Activated CD4-positive, alpha-beta T cell treated with anti-CD3 and anti-CD28 coated beads, Interleukin-2, amount 10 ng/mL, durations not matched to agents 24 days and 14 days (primary cell): ENCODE measurements around the gene SPATA2L. TPM values are rescaled to one million over a fixed set of nuclear protein-coding genes. Genes with fewer than 3 reads are reported as not detected.
"Not testable (repeated sequence)": the region's sequence is repeated elsewhere in the genome, so short reads cannot be mapped to it uniquely, and the experiment has no call there.

Experiments
- DNase-seq: peaks from one replicate; pipeline ENCODE4 v3.0.0; 2022
- H3K27ac Mint-ChIP-seq: one replicate; pipeline ENCODE4 v1.8.0; 2022; ENCODE audit warnings: mild to moderate bottlenecking, mixed read lengths
- H3K27me3 Mint-ChIP-seq: one replicate; pipeline ENCODE4 v1.8.0; 2022; ENCODE audit warnings: mixed read lengths
- H3K36me3 Mint-ChIP-seq: one replicate; pipeline ENCODE4 v1.8.0; 2022; ENCODE audit warnings: low read depth, mild to moderate bottlenecking, mixed read lengths
- H3K4me1 Mint-ChIP-seq: one replicate; pipeline ENCODE4 v1.8.0; 2021; ENCODE audit warnings: mixed read lengths
- H3K4me3 Mint-ChIP-seq: one replicate; pipeline ENCODE4 v1.8.0; 2022; ENCODE audit warnings: mild to moderate bottlenecking, moderate library complexity, mixed read lengths
- H3K9me3 Mint-ChIP-seq: one replicate; pipeline ENCODE4 v1.8.0; 2021; ENCODE audit warnings: mixed read lengths
- intact Hi-C: fragments of 100-400 bp; cut with micrococcal nuclease; formaldehyde crosslinking; loops from one replicate; pipeline ENCODE4 v1.15.1; 2023
- total RNA-seq: library from RNA; stranded (reverse); gene quantifications from 2 replicates; pipeline ENCODE4 v1.2.3, GENCODE V29; 2022

The SPATA2L gene
- total RNA-seq, 1 donor from 2014 or later, result 12.8 TPM

- intact Hi-C loops, result loop anchor here (10.0 kb wide), 2 partner anchors 56 to 464 kb away; no protein-coding TSS in a partner anchor
- Mint-ChIP-seq H3K27me3 (no peaks in the 10 kb centered on the region), H3K4me1 (peaks cover 5% of the 10 kb centered on the region), H3K36me3 (no peaks in the 10 kb centered on the region), H3K27ac (no peak overlapping the region), H3K9me3 (no peaks in the 10 kb centered on the region), H3K4me3 (no peak overlapping the region)
- no peak for DNase-seq
Observed at GRCh38 chr16:89708481-89708931, 7.0 kb upstream of the SPATA2L start.

DNA sequence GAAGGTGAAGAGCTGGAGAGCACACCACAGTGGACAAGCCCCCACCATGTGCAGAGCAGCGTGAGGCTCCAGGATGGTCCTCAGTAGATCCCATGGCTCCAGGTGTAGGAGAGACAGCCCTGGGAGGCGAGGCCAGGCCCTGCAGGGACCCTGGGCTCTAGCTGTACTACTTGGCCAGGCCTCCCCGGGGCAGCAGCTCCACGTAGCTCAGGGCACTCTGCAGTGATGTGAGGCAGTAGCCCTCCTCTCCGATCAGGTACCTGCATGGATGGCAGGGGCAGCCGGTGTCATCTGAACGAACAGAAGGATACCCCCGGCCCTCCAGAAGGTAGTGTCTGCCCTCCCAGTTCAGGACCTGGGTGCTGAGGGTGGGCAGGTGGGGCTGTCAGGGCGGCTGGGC, 6.2 kb upstream of the SPATA2L start:
- no peaks in the 10 kb centered on the region for H3K36me3 Mint-ChIP-seq
- H3K27me3 Mint-ChIP-seq, result no peaks in the 10 kb centered on the region
- intact Hi-C loops, result loop anchor here (10.0 kb wide), 2 partner anchors 57 to 463 kb away; no protein-coding TSS in a partner anchor
- H3K4me1 Mint-ChIP-seq, result peaks cover 5% of the 10 kb centered on the region
- H3K4me3 Mint-ChIP-seq, result no peak overlapping the region
- DNase-seq, result no peak
- no peak overlapping the region for H3K27ac Mint-ChIP-seq
- H3K9me3 Mint-ChIP-seq, result no peaks in the 10 kb centered on the region

DNA sequence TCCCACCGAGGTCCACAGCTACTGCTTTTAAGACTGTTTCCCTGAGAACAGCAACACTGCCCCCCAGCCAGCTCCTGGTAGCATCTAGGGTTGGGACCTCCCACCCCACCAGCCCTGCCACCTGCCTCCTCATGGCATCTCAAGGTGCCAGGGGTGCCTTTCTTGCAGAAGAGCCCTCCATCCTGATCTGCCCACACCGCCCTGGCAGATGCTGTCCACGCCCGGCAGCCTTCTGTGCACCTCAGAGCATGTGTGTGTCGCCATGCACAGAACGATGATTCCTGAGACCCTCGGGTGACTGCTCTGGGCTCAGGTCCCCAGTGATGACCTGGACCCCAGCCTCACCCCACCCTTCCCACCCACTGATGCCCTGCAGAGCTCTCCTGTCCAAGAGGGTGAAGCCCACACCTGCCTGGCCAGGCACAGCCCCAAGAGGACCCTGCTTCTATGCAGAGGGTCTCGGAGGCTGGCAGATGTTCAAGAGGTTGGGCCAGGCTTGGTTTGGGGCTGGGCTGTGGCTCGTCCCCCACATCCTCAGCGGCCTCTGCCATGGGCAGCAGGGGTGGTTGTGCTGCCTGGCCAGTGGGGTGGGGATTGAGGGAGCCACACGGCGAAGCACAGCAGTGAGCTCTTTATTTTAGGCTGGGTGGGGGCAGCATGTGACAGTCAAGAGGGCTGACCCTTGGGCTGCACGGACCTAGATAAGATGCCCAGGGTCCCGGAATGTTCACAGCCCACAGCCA, 5.2 kb upstream of the SPATA2L start:
- Mint-ChIP-seq H3K4me1 (peaks cover 10% of the 10 kb centered on the region), H3K9me3 (no peaks in the 10 kb centered on the region), H3K27ac (no peak overlapping the region), H3K4me3 (no peak overlapping the region), H3K27me3 (no peaks in the 10 kb centered on the region), H3K36me3 (no peaks in the 10 kb centered on the region)
- intact Hi-C loops, result loop anchor here (1.0 to 10.0 kb wide), 3 partner anchors 58 to 462 kb away; no protein-coding TSS in a partner anchor
- no peak for DNase-seq

- Mint-ChIP-seq H3K36me3 (peaks cover 2% of the 10 kb centered on the region), H3K4me1 (peaks cover 12% of the 10 kb centered on the region), H3K9me3 (no peaks in the 10 kb centered on the region), H3K27me3 (no peaks in the 10 kb centered on the region), H3K27ac (no peak overlapping the region), H3K4me3 (no peak overlapping the region)
- intact Hi-C loops, result loop anchor here (10.0 kb wide), 2 partner anchors 60 to 460 kb away; no protein-coding TSS in a partner anchor
- no peak for DNase-seq
Observed at GRCh38 chr16:89705006-89705405, 3.5 kb upstream of the SPATA2L start.

DNA sequence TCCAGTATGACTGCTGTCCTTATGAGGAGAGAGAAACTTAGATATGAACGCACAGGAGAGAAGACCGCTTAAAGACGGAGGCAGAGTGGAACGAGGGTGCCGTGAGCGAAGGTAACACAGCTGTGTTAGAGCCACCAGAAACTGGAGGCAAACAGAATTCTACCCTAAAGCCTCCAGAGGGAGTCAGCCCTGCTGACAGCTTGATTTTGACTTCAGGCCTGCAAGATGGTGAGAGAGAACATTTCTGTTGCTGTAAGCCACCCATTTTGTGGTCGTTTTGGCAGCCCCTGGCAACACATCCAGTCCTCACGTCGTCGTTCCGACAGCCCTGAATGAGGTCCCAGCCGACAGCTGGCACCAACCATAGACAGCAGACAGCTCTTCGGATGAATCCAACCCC, 2.8 kb upstream of the SPATA2L start:
- intact Hi-C loops, result loop anchor here (5.0 to 10.0 kb wide), 4 partner anchors 61 to 459 kb away; partner anchors contain the start of genes FANCA and TUBB3
- Mint-ChIP-seq H3K4me3 (no peak overlapping the region), H3K36me3 (peaks cover 3% of the 10 kb centered on the region), H3K27ac (no peak overlapping the region), H3K4me1 (peaks cover 14% of the 10 kb centered on the region), H3K9me3 (no peaks in the 10 kb centered on the region), H3K27me3 (no peaks in the 10 kb centered on the region)
- no peak for DNase-seq

DNA sequence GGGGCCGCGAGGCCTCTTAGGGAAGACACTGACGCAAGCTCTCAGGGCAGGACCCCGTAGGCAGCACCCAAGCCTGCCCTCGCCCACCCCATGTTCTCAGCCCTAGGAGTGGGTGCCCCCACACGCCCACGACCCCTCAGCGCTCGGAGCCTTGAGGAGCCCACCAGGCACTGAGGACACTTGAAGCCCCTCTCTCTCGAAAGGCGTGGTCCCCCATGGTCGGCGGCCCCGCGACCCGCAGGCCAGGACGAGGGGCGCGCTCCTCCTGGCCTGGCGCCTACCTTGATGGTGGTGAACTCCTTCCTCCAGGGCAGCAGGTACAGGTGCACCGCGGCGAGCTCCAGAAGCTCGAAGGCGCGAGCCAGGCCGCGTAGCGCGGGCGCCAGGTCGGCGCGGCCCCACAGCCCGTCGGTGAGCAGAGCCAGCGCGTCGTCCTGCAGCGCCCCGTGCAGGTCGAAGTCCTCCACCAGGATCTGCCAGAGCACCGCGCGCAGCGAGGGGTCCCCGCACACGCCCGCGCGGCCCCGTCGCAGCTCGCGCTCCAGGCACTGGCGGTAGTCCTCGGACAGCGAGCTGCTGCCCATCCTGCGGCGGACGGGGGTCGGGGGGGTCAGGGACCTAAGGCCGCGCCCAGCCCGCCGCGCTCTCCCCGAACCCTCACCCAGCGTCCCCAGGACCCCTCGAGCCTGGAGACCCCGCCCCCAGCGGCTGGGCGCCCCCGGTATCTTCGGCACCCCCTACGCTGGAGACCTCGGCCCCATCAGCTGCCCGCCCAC, 668 bp downstream of the SPATA2L start:
- peak overlapping the region; percentile 87 for H3K27ac Mint-ChIP-seq
- H3K4me3 Mint-ChIP-seq, result peak overlapping the region; percentile 86
- H3K4me1 Mint-ChIP-seq, result peaks cover 15% of the 10 kb centered on the region
- intact Hi-C loops, result loop anchor here (1.0 to 10.0 kb wide), 9 partner anchors 15 to 456 kb away; partner anchors contain the start of genes CDK10, CHMP1A, FANCA and RPL13
- H3K27me3 Mint-ChIP-seq, result no peaks in the 10 kb centered on the region
- peaks cover 6% of the 10 kb centered on the region for H3K36me3 Mint-ChIP-seq
- no peaks in the 10 kb centered on the region for H3K9me3 Mint-ChIP-seq
- DNase-seq, result peak; percentile 88

GRCh38 chr16:89700100-89700648, 1.3 kb downstream of the SPATA2L start:
- H3K36me3 Mint-ChIP-seq, result peaks cover 10% of the 10 kb centered on the region
- intact Hi-C loops, result loop anchor here (1.0 to 10.0 kb wide), 9 partner anchors 14 to 455 kb away; partner anchors contain the start of genes CDK10, CHMP1A, FANCA and RPL13
- no peaks in the 10 kb centered on the region for H3K27me3 Mint-ChIP-seq
- H3K27ac Mint-ChIP-seq, result peak overlapping the region; percentile 87
- peaks cover 14% of the 10 kb centered on the region for H3K4me1 Mint-ChIP-seq
- H3K4me3 Mint-ChIP-seq, result peak overlapping the region; percentile 86
- peak; percentile 99 for DNase-seq
- H3K9me3 Mint-ChIP-seq, result no peaks in the 10 kb centered on the region

GRCh38 chr16:89699629-89700099, 1.8 kb downstream of the SPATA2L start:
- H3K9me3 Mint-ChIP-seq, H3K27me3 Mint-ChIP-seq, DNase-seq: not testable (repeated sequence)
- Mint-ChIP-seq H3K27ac (peak overlapping the region; percentile 87), H3K4me3 (peak overlapping the region; percentile 86), H3K36me3 (peaks cover 12% of the 10 kb centered on the region), H3K4me1 (peaks cover 14% of the 10 kb centered on the region)
- intact Hi-C loops, result loop anchor here (1.0 to 10.0 kb wide), 9 partner anchors 13 to 455 kb away; partner anchors contain the start of genes CDK10, CHMP1A, FANCA and RPL13

GRCh38 chr16:89698717-89699116, 2.8 kb downstream of the SPATA2L start:
- H3K27ac Mint-ChIP-seq, H3K27me3 Mint-ChIP-seq, DNase-seq, intact Hi-C loops, H3K4me3 Mint-ChIP-seq, H3K9me3 Mint-ChIP-seq: not testable (repeated sequence)
- peaks cover 14% of the 10 kb centered on the region for H3K4me1 Mint-ChIP-seq
- peaks cover 14% of the 10 kb centered on the region for H3K36me3 Mint-ChIP-seq

DNA sequence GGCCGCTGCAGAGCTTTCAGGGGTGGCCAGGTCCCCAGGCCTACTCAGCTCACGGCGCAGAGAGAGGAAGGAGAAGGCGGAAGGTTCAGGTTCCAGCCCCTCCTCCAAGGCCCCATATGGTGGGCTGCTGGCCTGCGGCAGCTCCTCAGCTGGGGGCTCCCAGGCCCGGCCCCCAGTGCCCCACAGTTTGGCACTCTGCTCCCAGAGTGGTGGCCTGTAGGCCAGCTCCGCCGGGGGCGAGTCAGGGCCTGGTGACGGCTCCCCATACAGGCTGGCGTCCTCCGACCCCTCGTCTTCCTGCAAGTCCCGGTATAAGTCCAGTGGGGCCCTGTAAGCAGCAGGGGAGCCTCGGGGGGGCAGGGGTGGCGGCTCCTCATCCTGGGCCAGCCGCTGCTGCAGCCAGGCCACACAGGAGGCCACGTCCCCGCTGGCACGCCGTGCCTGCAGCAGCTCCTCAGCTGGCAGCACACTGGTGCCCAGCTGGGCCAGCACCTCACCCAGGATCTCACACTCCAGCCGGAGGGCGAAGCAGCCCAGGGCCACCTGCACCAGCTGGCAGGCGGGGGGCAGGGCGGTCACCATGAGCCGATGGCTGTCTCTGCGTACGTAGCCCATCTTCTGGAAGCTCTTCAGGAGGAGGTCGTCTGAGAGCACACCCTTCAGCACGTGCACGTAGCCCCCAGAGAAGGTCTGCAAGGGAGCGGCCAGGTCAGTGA, 3.7 kb downstream of the SPATA2L start:
- peaks cover 14% of the 10 kb centered on the region for H3K4me1 Mint-ChIP-seq
- no peak overlapping the region for H3K27ac Mint-ChIP-seq
- no peaks in the 10 kb centered on the region for H3K27me3 Mint-ChIP-seq
- H3K36me3 Mint-ChIP-seq, result peaks cover 20% of the 10 kb centered on the region
- no peaks in the 10 kb centered on the region for H3K9me3 Mint-ChIP-seq
- DNase-seq, result no peak
- no peak overlapping the region for H3K4me3 Mint-ChIP-seq
- intact Hi-C loops, result no loop called here

DNA sequence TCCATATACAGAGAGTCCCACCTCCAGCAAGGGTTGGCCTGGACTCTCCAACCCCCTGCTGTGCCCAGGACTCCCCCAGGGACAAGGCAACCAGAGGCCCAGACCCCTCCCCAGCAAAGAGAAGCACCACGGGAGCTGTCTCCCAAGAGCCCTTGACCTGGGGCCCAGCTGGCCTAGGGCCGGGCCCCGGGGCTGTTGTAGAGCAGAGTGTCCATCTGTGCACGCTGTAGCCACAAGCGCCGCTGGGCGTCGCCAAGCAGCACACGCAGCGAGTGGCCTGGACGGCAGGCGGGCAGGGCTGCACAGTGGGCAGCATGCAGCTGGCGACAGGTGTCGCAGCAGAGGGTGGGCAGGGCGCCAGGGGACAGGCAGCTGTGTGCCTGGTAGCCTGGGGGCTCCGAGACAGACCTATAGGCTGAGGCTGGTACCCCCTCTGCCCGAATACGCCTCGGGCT, 4.3 kb downstream of the SPATA2L start:
- Mint-ChIP-seq H3K27ac (no peak overlapping the region), H3K9me3 (no peaks in the 10 kb centered on the region), H3K4me3 (no peak overlapping the region), H3K36me3 (peaks cover 20% of the 10 kb centered on the region), H3K4me1 (peaks cover 11% of the 10 kb centered on the region), H3K27me3 (no peaks in the 10 kb centered on the region)
- intact Hi-C loops, result no loop called here
- no peak for DNase-seq

- H3K27me3 Mint-ChIP-seq, result no peaks in the 10 kb centered on the region
- intact Hi-C loops, result no loop called here
- DNase-seq, result peak; percentile 81
- H3K4me3 Mint-ChIP-seq, result no peak overlapping the region
- no peaks in the 10 kb centered on the region for H3K9me3 Mint-ChIP-seq
- H3K36me3 Mint-ChIP-seq, result peaks cover 23% of the 10 kb centered on the region
- H3K4me1 Mint-ChIP-seq, result peaks cover 9% of the 10 kb centered on the region
- H3K27ac Mint-ChIP-seq, result no peak overlapping the region
Observed at GRCh38 chr16:89696670-89697128, 4.8 kb downstream of the SPATA2L start.
